HG02763 (cell line): ENCODE data around the gene RUNX3.
"Not testable (repeated sequence)": the region's sequence is repeated elsewhere in the genome, so short reads cannot be mapped to it uniquely, and the experiment has no call there.

Experiments
- ATAC-seq: cut with Tn5 transposase; IDR thresholded peaks from one replicate; pipeline ENCODE4 v1.9.1; 2021; ENCODE audit warnings: mild to moderate bottlenecking, moderate library complexity; ENCODE audit not compliant: unreplicated experiment

RUNX3 gene

GRCh38 chr1:24930260-24931145 lies at the start of gene RUNX3:
RUNX3 (minus strand) TSS chr1:24930276; CDS start chr1:24929868, 408 bp downstream.
- peak; percentile 74 for ATAC-seq

- ATAC-seq: not testable (repeated sequence)
Observed at GRCh38 chr1:24979232-24979631, 49.2 kb upstream of the RUNX3 start.

- ATAC-seq: no peak
Observed at GRCh38 chr1:24978383-24979032, 48.4 kb upstream of the RUNX3 start.

- ATAC-seq: no peak
Observed at GRCh38 chr1:24975391-24975790, 45.3 kb upstream of the RUNX3 start.

GRCh38 chr1:24973315-24973714 lies 43.2 kb upstream of the RUNX3 start:
- ATAC-seq: no peak

GRCh38 chr1:24972915-24973242 lies 42.8 kb upstream of the RUNX3 start:
- ATAC-seq: no peak

- no peak for ATAC-seq
Observed at GRCh38 chr1:24972221-24972914, 42.3 kb upstream of the RUNX3 start.

- no peak for ATAC-seq
Observed at GRCh38 chr1:24970926-24971875, 41.1 kb upstream of the RUNX3 start.

GRCh38 chr1:24970399-24970753 lies 40.3 kb upstream of the RUNX3 start:
- ATAC-seq: no peak

GRCh38 chr1:24969596-24970398 lies 39.7 kb upstream of the RUNX3 start:
- no peak for ATAC-seq

GRCh38 chr1:24968941-24969585 lies 39.0 kb upstream of the RUNX3 start:
- ATAC-seq: no peak

- no peak for ATAC-seq
Observed at GRCh38 chr1:24967962-24968361, 37.9 kb upstream of the RUNX3 start.

GRCh38 chr1:24967555-24967954 lies 37.5 kb upstream of the RUNX3 start:
- ATAC-seq: no peak

GRCh38 chr1:24966724-24967346 lies 36.8 kb upstream of the RUNX3 start:
- no peak for ATAC-seq

GRCh38 chr1:24966121-24966723 lies 36.1 kb upstream of the RUNX3 start:
- no peak for ATAC-seq

- ATAC-seq: no peak
Observed at GRCh38 chr1:24965571-24965930, 35.5 kb upstream of the RUNX3 start.

GRCh38 chr1:24964811-24965570 lies 34.9 kb upstream of the RUNX3 start:
- ATAC-seq: peak; percentile 84
